ENCODE measurements around the gene LPO.

LPO gene

DNA sequence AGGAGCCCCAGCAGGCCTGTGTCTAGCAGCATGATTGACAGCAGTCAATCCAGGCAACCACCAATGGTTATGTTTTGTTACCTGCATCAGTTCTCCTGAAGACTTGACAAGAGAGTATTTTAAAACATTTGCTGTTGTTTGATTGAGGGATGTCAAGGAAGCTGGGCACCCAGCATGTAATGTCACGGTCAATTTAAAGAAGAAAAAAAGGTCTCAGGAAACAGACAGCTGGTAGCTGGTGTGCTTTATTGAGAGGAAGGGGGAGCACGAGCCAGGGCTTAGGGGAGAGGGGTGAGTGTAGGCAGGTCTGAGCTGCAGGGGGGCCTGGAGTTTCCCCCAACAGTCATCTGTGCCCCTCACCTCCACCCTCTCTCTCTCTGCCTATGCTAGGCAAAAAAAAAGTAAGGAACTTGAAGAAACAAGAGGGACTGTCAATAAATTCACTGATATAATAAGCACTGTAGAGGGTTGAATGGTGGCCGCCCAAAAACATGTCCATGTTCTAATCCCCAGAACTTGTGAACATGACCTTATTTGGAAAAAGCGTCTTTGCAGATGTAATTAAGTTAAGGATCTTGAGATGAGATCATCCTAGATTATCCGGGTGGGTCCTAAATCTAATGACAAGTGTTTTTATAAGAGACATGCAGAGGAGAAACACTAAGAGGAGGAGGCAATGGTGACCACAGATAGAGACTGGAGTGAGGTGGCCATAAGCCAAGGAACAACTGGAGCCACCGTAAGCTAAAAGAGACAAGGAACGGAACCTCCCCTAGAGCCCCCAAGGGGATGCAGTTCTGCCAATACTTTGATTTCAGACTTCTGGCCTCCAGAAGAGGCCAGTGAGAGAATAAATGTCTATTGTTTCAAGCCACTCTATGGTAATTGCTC, 75.7 kb downstream of the LPO start:
- no peak overlapping the region for H3K9ac ChIP-seq (ENCODE audit: low read length in 2 of 2)
- peaks cover 0 to 4% of the 10 kb centered on the region in 2 donors for H3K36me3 ChIP-seq (ENCODE audit: control insufficient read depth in 2 of 2, insufficient read depth in 2 of 2, low read length in 2 of 2)
- no peak overlapping the region for H3K4me3 ChIP-seq (ENCODE audit: low read length in 2 of 2)
- no peaks in the 10 kb centered on the region for H3K9me3 ChIP-seq (ENCODE audit: control insufficient read depth in 2 of 2, low read length in 2 of 2)
- H3K27me3 ChIP-seq (ENCODE audit: control insufficient read depth in 1 of 2, insufficient read depth in 2 of 2, low read length in 2 of 2): no peaks in the 10 kb centered on the region
- H3K4me1 ChIP-seq (ENCODE audit: control insufficient read depth, insufficient read depth, low read length): no peaks in the 10 kb centered on the region
- no peak overlapping the region for H3K27ac ChIP-seq (ENCODE audit: low read length)

DNA sequence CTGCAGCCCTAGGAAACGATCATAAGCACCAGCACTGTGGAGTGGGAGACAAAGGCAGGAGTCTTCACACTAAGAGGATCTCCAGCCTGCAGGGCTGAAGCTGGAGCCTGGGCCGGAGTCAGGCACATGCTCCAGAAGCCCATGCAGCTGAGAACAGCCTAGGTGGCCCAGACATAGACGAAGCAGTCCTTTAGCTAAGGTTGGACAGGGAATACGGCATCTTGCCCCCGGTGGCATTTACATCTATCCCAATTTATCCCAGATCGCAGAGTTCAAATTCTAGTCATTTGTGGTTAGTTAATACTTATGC, 76.3 kb downstream of the LPO start:
- Histone ChIP-seq H3K4me1 (ENCODE audit: control insufficient read depth, insufficient read depth, low read length) (no peaks in the 10 kb centered on the region), H3K4me3 (ENCODE audit: low read length in 2 of 2) (no peak overlapping the region), H3K9me3 (ENCODE audit: control insufficient read depth in 2 of 2, low read length in 2 of 2) (no peaks in the 10 kb centered on the region), H3K9ac (ENCODE audit: low read length in 2 of 2) (no peak overlapping the region), H3K36me3 (ENCODE audit: control insufficient read depth in 2 of 2, insufficient read depth in 2 of 2, low read length in 2 of 2) (peaks cover 0 to 4% of the 10 kb centered on the region in 2 donors), H3K27ac (ENCODE audit: low read length) (no peak overlapping the region), H3K27me3 (ENCODE audit: control insufficient read depth in 1 of 2, insufficient read depth in 2 of 2, low read length in 2 of 2) (no peaks in the 10 kb centered on the region)

DNA sequence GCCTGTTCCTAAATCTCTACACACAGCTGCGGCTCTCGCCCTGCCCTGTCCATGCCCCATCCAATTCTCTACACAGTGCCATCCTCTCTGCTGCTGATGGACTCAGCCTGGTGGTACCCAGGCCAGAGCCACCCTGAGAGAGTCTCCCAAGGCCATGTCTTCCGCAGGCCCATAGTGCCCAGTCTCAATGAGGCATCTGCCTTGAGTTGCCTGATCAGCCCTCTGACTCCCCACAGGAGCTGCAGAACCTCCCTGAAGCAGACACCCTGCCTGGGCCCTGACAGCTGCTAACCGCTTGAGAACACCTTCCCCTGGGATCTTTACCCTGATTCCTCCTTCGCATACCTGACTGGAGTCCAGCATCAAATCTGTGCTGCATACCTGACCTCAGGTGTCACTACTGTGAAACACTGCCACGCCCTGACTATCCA, 76.9 kb downstream of the LPO start:
- no peaks in the 10 kb centered on the region for H3K27me3 ChIP-seq (ENCODE audit: control insufficient read depth in 1 of 2, insufficient read depth in 2 of 2, low read length in 2 of 2)
- no peak overlapping the region for H3K9ac ChIP-seq (ENCODE audit: low read length in 2 of 2)
- H3K4me1 ChIP-seq (ENCODE audit: control insufficient read depth, insufficient read depth, low read length): no peaks in the 10 kb centered on the region
- H3K36me3 ChIP-seq (ENCODE audit: control insufficient read depth in 2 of 2, insufficient read depth in 2 of 2, low read length in 2 of 2): peaks cover 0 to 4% of the 10 kb centered on the region in 2 donors
- H3K4me3 ChIP-seq (ENCODE audit: low read length in 2 of 2): no peak overlapping the region
- H3K27ac ChIP-seq (ENCODE audit: low read length): no peak overlapping the region
- H3K9me3 ChIP-seq (ENCODE audit: control insufficient read depth in 2 of 2, low read length in 2 of 2): no peaks in the 10 kb centered on the region

DNA sequence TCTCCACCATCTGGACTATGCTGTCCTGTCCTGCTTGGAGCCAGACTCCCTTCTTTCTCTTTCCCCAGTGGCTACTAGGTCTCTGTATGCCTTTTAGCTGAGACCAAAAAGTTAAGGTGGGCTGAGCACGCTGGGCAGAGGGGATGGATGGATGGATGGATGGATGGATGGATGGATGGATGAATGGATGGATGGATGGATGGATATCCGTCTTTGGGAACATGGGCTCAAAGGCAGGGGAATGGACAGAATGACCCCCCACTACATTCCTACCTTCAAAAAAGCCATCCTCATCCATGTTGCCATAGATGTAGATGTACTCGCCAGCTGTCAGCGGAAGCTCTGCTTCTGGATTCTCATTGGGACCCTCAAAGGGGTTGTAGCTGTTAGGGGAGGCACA, 77.4 kb downstream of the LPO start:
- H3K9me3 ChIP-seq (ENCODE audit: control insufficient read depth in 2 of 2, low read length in 2 of 2): no peaks in the 10 kb centered on the region
- H3K4me1 ChIP-seq (ENCODE audit: control insufficient read depth, insufficient read depth, low read length): no peaks in the 10 kb centered on the region
- H3K36me3 ChIP-seq (ENCODE audit: control insufficient read depth in 2 of 2, insufficient read depth in 2 of 2, low read length in 2 of 2): peaks cover 0 to 4% of the 10 kb centered on the region in 2 donors
- H3K4me3 ChIP-seq (ENCODE audit: low read length in 2 of 2): no peak overlapping the region
- no peak overlapping the region for H3K27ac ChIP-seq (ENCODE audit: low read length)
- H3K27me3 ChIP-seq (ENCODE audit: control insufficient read depth in 1 of 2, insufficient read depth in 2 of 2, low read length in 2 of 2): no peaks in the 10 kb centered on the region
- H3K9ac ChIP-seq (ENCODE audit: low read length in 2 of 2): no peak overlapping the region

DNA sequence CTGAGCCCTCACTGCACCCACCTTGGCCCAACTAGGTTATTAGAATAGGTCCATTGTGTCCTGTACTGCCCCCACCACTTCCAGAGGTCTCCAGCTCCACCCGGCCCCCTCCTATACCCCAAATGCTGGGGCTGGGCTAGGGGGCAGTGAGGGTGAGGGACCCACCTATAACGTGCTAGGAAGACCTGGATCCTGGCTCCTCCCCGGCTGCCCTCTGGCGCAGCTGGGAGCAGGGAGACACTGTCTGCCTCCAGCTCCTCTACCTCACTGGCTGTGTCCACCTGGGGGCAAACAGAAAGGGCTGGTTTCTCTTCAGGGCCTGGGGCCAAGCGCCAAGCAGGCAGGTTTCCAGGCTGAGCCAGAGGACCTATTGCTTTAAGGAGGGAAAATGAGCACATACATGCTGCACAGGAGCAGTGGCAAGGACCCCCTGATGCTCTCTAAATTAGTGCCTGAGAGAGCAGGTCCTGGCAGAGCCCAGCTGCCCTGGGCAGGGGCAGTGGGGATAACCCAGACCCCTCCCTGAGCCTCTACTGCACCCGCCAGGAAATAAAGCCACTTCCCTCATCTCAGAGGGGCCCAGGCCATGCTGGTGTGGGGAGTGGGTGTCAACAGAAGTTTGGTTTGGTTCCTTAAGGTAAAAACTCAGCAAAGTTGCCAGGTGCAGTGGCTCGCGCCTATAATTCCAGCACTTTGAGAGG, 78.0 kb downstream of the LPO start:
- no peaks in the 10 kb centered on the region for H3K9me3 ChIP-seq (ENCODE audit: control insufficient read depth in 2 of 2, low read length in 2 of 2)

DNA sequence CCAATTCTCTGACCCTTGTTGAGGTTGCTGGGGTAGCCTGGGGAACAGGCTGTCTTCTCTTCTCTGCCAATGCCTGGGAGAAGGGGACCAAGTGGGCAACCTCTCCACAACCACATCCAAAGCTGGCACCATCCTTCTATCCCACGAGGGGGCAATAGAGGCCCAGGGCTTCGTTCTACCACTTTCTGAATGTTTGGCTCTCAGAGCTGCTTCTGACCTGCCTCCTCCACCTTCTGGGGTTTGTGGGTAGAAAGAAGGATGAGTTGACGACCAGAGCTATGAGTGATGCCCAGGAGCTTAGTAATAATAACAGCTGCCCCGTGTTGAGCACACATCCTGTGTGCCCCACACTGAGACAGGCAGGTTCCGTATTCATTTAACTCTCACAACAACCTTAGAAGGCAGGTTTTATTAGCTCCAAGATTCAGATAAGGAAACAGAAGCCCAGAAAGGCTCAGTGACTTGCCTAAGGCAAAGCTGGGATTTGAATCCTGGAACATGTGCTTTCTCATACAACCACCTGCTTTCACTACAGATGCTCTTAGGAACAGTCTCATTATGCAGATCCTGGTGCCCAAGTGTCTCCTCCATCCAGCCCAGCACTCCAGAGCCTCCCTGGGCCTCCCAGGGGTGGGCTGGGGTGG, 79.2 kb downstream of the LPO start:
- Histone ChIP-seq H3K36me3 (ENCODE audit: control insufficient read depth in 2 of 2, insufficient read depth in 2 of 2, low read length in 2 of 2) (peaks cover 0 to 8% of the 10 kb centered on the region in 2 donors), H3K9ac (ENCODE audit: low read length in 2 of 2) (peak overlapping the region in 1 of 2 donors; percentile 14), H3K4me1 (ENCODE audit: control insufficient read depth, insufficient read depth, low read length) (no peaks in the 10 kb centered on the region), H3K9me3 (ENCODE audit: control insufficient read depth in 2 of 2, low read length in 2 of 2) (no peaks in the 10 kb centered on the region), H3K27ac (ENCODE audit: low read length) (no peak overlapping the region), H3K4me3 (ENCODE audit: low read length in 2 of 2) (no peak overlapping the region), H3K27me3 (ENCODE audit: control insufficient read depth in 1 of 2, insufficient read depth in 2 of 2, low read length in 2 of 2) (no peaks in the 10 kb centered on the region)

More for the DNA sequence above, 78.0 kb downstream of the LPO start:
- no peak overlapping the region for H3K9ac ChIP-seq (ENCODE audit: low read length in 2 of 2)
- H3K4me3 ChIP-seq (ENCODE audit: low read length in 2 of 2): no peak overlapping the region
- H3K4me1 ChIP-seq (ENCODE audit: control insufficient read depth, insufficient read depth, low read length): no peaks in the 10 kb centered on the region
- H3K27me3 ChIP-seq (ENCODE audit: control insufficient read depth in 1 of 2, insufficient read depth in 2 of 2, low read length in 2 of 2): no peaks in the 10 kb centered on the region
- no peak overlapping the region for H3K27ac ChIP-seq (ENCODE audit: low read length)
- peaks cover 0 to 4% of the 10 kb centered on the region in 2 donors for H3K36me3 ChIP-seq (ENCODE audit: control insufficient read depth in 2 of 2, insufficient read depth in 2 of 2, low read length in 2 of 2)

DNA sequence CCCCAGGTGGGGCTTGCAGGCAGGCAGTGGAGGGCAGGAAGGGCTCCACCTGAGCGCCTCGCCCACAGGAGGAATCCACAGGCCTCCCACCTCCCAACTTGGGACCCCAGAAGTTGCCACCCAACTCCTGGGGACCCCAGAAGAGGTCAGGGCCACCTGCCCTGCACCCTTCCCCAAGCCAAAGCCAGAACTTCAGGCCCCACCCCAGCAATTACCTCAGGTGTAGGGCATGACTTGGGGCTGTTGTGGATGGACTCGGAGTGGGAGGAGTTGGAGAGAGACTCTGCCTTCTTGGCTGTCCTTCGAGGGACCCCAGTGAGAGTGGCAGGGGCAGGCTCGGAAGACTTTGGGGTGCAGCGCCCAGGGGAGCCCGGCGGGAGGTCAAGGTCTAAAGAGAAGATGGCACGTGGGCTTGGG, 79.7 kb downstream of the LPO start:
- Histone ChIP-seq H3K27ac (ENCODE audit: low read length) (no peak overlapping the region), H3K9me3 (ENCODE audit: control insufficient read depth in 2 of 2, low read length in 2 of 2) (no peaks in the 10 kb centered on the region), H3K4me1 (ENCODE audit: control insufficient read depth, insufficient read depth, low read length) (peaks cover under 1% of the 10 kb centered on the region), H3K9ac (ENCODE audit: low read length in 2 of 2) (no peak overlapping the region), H3K27me3 (ENCODE audit: control insufficient read depth in 1 of 2, insufficient read depth in 2 of 2, low read length in 2 of 2) (no peaks in the 10 kb centered on the region), H3K4me3 (ENCODE audit: low read length in 2 of 2) (no peak overlapping the region), H3K36me3 (ENCODE audit: control insufficient read depth in 2 of 2, insufficient read depth in 2 of 2, low read length in 2 of 2) (peaks cover 0 to 9% of the 10 kb centered on the region in 2 donors)

All from stomach smooth muscle (tissue), 2 donors.